RWPE2 (cell line): ENCODE results near the gene LRRC14B.

ENCODE experiments used
- ATAC-seq: fragments of 200-7000 bp; cut with Tn5 transposase; 3 replicates; pipeline ENCODE4 v1.9.1; 2021; ENCODE audit warnings: low read depth
- DNase-seq: peaks from one replicate; pipeline ENCODE4 v3.0.0-alpha.2; 2020; ENCODE audit warnings: low spot score
- H3K27ac ChIP-seq: fragments of 450-650 bp; 2 replicates; pipeline ENCODE4 v1.5.1; 2017; ENCODE audit warnings: mild to moderate bottlenecking; ENCODE audit not compliant: poor library complexity, severe bottlenecking
- H3K27me3 ChIP-seq: fragments of 250-450 bp; sonication (Bioruptor Pico); 2 replicates; pipeline ENCODE4 v1.5.1; 2021; ENCODE audit warnings: mild to moderate bottlenecking, moderate library complexity; ENCODE audit not compliant: insufficient read depth, poor library complexity, severe bottlenecking
- H3K36me3 ChIP-seq: fragments of 250-450 bp; sonication (Bioruptor Pico); 2 replicates; pipeline ENCODE4 v1.5.1; 2020; ENCODE audit warnings: low read depth, mild to moderate bottlenecking, moderate library complexity
- H3K4me1 ChIP-seq: fragments of 250-450 bp; sonication (Bioruptor Pico); 2 replicates; pipeline ENCODE4 v1.5.1; 2021; ENCODE audit warnings: mild to moderate bottlenecking, moderate library complexity; ENCODE audit not compliant: insufficient read depth, poor library complexity, severe bottlenecking
- H3K4me3 ChIP-seq: fragments of 250-450 bp; sonication (Bioruptor Pico); 2 replicates; pipeline ENCODE4 v1.5.1; 2021; ENCODE audit warnings: mild to moderate bottlenecking, moderate library complexity; ENCODE audit not compliant: severe bottlenecking
- H3K9me3 ChIP-seq: fragments of 250-450 bp; sonication (Bioruptor Pico); 2 replicates; pipeline ENCODE4 v1.5.1; 2021; ENCODE audit warnings: mild to moderate bottlenecking, moderate library complexity; ENCODE audit not compliant: severe bottlenecking
- TF ChIP-seq, protein P1 (sequence below): fragments of 450-650 bp; IDR thresholded peaks from one replicate; pipeline ENCODE4 v1.5.1; 2017; ENCODE audit warnings: mild to moderate bottlenecking, moderate library complexity; ENCODE audit not compliant: poor library complexity, severe bottlenecking

Gene LRRC14B

DNA sequence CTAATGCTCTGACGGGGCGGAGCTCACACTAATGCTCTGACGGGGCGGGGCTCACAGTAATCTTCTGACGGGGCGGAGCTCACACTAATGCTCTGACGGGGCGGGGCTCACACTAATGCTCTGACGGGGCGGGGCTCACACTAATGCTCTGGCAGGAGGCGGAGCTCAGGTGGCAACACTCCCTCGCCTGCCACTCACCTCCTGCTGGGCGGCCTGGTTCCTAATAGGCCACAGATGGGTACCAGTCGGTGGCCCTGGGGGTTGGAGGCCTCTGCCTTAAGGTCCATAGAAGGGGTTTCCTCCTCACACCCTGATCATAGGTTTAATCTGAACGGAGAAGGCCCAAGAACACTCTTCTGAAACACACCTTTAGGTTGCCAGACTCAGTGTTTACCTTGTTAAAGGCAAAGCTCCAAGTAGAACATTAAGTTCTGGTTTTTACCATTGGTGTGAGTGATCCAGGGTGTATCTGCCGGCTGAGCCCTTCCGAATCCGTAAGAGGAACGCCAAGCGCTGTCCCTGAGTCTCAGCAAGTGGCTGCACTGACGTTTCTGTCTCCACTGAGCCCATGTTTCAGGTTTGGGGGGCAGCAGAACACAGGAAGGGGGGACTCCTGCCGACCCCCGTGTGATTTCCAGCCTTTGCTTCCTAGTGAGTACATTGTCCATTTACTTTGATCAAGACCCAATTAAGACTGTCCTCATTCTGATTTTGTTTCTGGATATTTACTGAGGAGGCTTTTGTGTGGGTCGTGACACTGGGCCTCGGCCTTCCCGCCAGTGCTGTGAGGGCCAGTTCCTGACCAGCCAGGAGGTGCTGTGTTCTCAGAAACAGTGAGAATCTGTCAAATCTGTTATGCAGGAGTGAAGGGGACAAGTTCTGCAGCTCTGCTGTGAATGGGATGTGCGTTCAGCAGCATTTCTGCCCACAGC lies 24.6 kb upstream of the LRRC14B start:
- TF ChIP-seq, protein P1, sequence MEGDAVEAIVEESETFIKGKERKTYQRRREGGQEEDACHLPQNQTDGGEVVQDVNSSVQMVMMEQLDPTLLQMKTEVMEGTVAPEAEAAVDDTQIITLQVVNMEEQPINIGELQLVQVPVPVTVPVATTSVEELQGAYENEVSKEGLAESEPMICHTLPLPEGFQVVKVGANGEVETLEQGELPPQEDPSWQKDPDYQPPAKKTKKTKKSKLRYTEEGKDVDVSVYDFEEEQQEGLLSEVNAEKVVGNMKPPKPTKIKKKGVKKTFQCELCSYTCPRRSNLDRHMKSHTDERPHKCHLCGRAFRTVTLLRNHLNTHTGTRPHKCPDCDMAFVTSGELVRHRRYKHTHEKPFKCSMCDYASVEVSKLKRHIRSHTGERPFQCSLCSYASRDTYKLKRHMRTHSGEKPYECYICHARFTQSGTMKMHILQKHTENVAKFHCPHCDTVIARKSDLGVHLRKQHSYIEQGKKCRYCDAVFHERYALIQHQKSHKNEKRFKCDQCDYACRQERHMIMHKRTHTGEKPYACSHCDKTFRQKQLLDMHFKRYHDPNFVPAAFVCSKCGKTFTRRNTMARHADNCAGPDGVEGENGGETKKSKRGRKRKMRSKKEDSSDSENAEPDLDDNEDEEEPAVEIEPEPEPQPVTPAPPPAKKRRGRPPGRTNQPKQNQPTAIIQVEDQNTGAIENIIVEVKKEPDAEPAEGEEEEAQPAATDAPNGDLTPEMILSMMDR, result no peak
- Histone ChIP-seq H3K27me3 (no peaks in the 10 kb centered on the region), H3K4me1 (peaks cover 2% of the 10 kb centered on the region), H3K4me3 (no peak overlapping the region), H3K36me3 (no peaks in the 10 kb centered on the region), H3K27ac (no peak overlapping the region), H3K9me3 (no peaks in the 10 kb centered on the region)
- DNase-seq (peak; percentile 58), ATAC-seq (no peak)

GRCh38 chr5:167511-167910 lies 23.8 kb upstream of the LRRC14B start:
- DNase-seq (peak; percentile 61), ATAC-seq (no peak)
- TF ChIP-seq, protein P1, result no peak
- no peaks in the 10 kb centered on the region for H3K36me3 ChIP-seq
- no peak overlapping the region for H3K4me3 ChIP-seq
- H3K27me3 ChIP-seq, result no peaks in the 10 kb centered on the region
- H3K27ac ChIP-seq, result no peak overlapping the region
- no peaks in the 10 kb centered on the region for H3K9me3 ChIP-seq
- peaks cover 2% of the 10 kb centered on the region for H3K4me1 ChIP-seq

DNA sequence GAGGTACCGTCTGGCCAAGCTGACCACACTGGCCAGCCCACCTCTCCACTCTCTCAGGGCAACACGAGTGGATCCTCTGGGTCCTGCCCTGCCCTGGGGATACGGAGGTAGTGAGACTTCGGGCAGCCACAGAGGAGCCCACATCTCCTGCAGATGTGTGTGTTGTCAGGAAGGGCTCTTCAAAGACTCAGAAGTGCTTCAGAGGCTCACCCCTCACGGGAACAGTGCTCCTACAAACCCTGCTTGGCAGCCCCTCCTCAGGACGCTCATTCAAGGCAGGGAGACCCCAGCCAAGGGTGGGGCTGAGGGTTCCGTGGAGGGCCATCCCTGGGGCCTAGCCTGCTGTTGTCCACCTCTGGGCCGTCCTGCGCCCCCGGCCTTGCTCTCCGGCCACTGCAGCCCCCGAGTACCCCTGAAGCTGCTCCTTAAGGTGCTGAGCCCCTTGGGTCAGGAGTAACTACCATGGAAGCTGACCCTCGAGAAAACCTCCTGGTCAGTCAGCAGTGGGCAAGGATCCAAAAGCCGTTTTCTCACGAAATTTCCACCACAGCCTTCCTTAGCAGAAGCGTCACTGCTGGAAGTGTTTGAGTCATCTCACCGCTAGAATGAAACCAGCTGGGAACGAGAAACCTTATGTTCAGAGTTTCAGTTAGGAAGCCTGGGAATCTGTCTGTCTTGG lies 23.2 kb upstream of the LRRC14B start:
- H3K4me3 ChIP-seq, result no peak overlapping the region
- peaks cover 5% of the 10 kb centered on the region for H3K27me3 ChIP-seq
- TF ChIP-seq, protein P1, result no peak
- H3K27ac ChIP-seq, result peak overlapping the region; percentile 21
- H3K9me3 ChIP-seq, result no peaks in the 10 kb centered on the region
- peak; percentile 56 for DNase-seq
- H3K4me1 ChIP-seq, result peaks cover 2% of the 10 kb centered on the region
- H3K36me3 ChIP-seq, result no peaks in the 10 kb centered on the region
- ATAC-seq, result peak; percentile 50

DNA sequence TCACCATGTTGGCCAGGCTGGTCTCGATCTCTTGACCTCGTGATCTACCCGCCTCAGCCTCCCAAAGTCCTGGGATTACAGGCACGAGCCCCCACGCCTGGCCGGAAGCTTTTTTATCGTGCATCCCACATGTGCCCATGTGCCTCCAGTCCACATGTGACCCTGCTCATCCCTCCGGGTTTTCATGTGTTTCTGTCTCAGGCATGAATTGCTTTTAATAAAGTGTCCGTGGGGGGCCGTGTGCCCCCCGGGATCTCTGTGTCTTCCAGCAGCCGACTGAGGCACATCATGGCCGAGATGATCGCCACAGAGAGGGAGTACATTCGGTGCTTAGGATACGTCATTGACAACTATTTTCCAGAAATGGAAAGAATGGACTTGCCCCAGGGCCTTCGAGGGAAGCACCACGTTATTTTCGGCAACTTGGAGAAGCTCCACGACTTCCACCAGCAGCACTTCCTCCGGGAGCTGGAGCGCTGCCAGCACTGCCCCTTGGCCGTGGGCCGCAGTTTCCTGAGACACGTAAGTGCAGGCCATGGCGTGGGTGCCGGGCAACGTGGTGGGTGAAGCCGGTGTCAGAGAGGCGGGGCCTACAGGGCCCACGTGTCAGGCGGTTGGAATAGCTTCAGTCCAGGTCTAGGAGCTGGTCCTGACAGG lies 22.1 kb upstream of the LRRC14B start:
- ATAC-seq (no peak), DNase-seq (peak; percentile 70)
- peak overlapping the region; percentile 21 for H3K27ac ChIP-seq
- peaks cover 2% of the 10 kb centered on the region for H3K4me1 ChIP-seq
- TF ChIP-seq, protein P1, result no peak
- H3K27me3 ChIP-seq, result peaks cover 6% of the 10 kb centered on the region
- H3K4me3 ChIP-seq, result no peak overlapping the region
- no peaks in the 10 kb centered on the region for H3K36me3 ChIP-seq
- no peaks in the 10 kb centered on the region for H3K9me3 ChIP-seq
